Epithelial cell of proximal tubule (primary cell): ENCODE data around the gene PIGS. TPM values are rescaled to one million over a fixed set of nuclear protein-coding genes. Genes with fewer than 3 reads are reported as not detected.

Experiments used
- DNase-seq: peaks from one replicate; pipeline ENCODE4 v3.0.0-alpha.2; 2011; ENCODE audit warnings: low read depth
- H3K4me3 ChIP-seq: 2 replicates; pipeline ENCODE4 v1.5.1; 2011; ENCODE audit warnings: low read depth, mild to moderate bottlenecking, low read length
- total RNA-seq: library from RNA; depleted of rRNA; stranded (reverse); fragments of >200 nt; gene quantifications from 2 replicates; pipeline ENCODE4 v1.2.3, GENCODE V29; 2015
- TF ChIP-seq, protein P1 (sequence below): conservative IDR thresholded peaks from 2 replicates; pipeline ENCODE4 v1.5.1; 2012; ENCODE audit warnings: low read depth, mild to moderate bottlenecking, low read length

The PIGS gene
- total RNA-seq, 1 donor from 2014 or later: 55.6 TPM

DNA sequence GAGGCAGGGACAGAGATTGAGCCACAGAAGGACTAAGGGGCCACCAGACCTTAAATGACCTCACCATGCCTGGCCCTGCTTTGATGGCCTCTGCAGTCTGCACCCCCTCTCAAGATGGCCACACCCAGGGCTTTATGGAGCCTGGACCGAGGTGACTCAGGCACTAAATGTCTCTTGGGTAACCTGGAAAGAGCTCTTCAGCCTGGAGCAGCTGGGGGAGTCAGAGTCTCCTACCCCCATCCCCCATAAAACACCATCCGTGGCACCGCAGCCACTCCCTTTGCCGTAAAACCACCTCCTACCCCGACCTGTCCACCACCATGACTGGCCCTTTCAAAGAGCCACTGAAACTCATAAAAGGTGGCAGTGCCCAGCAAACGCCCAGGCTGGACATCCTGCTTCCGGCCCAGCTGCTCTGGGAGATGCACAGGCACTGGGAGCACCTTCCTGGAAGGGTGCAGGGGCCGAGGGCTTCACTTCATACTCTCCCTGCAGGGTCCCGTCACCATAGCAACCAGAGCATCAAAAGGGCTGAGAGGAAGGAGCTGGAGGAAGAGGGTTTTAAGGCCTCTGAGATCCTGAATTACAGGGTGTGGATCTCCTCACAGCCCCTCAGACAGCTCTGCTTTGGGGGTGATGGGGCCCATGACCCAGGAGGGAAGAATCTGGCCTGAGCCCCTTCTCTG, 42.9 kb downstream of the PIGS start:
- TF ChIP-seq, protein P1, sequence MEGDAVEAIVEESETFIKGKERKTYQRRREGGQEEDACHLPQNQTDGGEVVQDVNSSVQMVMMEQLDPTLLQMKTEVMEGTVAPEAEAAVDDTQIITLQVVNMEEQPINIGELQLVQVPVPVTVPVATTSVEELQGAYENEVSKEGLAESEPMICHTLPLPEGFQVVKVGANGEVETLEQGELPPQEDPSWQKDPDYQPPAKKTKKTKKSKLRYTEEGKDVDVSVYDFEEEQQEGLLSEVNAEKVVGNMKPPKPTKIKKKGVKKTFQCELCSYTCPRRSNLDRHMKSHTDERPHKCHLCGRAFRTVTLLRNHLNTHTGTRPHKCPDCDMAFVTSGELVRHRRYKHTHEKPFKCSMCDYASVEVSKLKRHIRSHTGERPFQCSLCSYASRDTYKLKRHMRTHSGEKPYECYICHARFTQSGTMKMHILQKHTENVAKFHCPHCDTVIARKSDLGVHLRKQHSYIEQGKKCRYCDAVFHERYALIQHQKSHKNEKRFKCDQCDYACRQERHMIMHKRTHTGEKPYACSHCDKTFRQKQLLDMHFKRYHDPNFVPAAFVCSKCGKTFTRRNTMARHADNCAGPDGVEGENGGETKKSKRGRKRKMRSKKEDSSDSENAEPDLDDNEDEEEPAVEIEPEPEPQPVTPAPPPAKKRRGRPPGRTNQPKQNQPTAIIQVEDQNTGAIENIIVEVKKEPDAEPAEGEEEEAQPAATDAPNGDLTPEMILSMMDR: no peak
- H3K4me3 ChIP-seq: no peak overlapping the region
- DNase-seq: no peak

GRCh38 chr17:28527859-28528258, 43.5 kb downstream of the PIGS start:
- H3K4me3 ChIP-seq: no peak overlapping the region
- no peak for DNase-seq
- TF ChIP-seq, protein P1: no peak

DNA sequence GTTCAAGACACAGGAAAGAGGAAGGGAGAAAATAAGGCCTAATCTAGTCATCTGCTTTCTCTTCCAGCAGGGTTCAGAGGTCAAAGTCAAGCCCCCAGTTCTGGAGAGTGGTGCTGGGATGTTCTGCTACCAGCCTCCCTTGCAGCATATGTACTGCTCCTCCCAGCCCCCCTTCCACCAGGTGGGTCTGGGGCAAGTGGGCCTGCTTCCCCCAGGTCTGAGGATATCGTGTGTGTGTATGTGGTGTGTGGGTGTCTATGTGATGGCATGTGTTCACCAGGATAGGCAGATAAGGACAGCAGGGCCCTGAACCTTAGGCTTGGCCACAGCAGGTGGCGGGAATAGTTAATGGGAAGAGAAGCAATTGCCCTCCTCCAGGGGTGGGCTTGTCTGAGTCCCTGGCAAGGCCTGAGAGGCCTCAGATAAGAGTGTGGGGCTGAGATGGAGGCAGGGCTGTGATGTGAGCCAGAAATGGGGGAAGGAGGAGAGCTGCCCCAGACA, 44.1 kb downstream of the PIGS start:
- no peak overlapping the region for H3K4me3 ChIP-seq
- TF ChIP-seq, protein P1: no peak
- no peak for DNase-seq

- H3K4me3 ChIP-seq: no peak overlapping the region
- no peak for DNase-seq
- TF ChIP-seq, protein P1: no peak
Observed at GRCh38 chr17:28526381-28526780, 44.9 kb downstream of the PIGS start.

DNA sequence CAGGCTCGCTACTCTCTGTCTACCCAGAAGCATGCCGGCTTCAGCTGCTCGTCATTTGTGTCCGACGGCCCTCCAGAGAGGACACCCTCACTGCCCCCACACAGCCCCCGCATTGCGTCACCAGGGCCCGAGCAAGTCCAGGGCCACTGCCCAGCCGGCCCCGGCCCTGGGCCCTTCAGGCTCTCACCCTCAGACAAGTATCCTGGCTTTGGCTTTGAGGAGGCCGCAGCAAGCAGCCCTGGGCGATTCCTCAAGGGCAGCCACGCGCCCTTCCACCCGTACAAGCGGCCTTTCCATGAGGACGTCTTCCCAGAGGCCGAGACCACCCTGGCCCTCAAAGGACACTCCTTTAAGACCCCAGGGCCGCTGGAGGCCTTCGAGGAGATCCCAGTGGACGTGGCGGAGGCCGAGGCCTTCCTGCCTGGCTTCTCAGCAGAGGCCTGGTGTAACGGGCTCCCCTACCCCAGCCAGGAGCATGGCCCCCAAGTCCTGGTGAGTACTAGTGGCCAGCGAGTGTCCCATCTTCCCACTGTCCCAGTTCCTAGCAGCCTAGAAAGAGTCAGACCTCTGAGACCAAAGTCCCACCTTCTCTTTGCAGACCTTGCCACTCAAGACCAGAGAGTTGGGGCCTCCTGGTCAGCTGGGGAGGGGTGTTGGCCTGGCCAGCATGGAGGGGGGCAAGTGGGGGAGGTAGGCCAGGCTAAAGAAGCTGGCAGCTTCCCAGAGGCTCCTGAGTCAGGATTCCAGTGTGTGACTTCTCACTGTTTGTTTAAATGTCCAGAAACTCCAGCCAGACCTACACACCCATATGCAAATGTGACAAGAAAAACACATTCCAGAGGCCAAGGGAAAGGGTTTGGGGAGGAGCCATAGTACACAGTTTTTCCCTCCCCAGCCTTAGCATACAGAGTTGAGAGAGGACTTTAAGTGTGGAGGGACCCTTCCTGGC, 46.6 kb downstream of the PIGS start:
- DNase-seq: no peak
- no peak overlapping the region for H3K4me3 ChIP-seq
- TF ChIP-seq, protein P1: no peak

DNA sequence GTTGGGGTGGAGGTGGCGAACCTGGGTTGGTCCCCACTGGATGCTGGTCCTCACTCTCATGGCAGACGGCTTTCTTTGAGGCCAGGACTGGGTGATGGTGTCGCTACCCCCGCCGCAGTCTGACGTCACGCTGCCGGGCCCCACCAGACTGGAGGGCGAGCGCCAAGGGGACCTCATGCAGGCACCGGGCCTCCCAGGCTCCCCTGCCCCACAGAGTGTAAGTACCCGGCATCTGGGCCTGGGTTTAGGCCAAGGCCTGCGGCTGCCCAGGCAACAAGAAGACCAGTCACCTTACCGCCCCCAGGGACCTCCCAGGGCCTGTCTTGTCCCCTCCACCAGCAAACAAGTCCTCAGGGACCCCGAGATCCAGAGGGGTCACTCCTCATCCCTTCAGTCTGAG, 47.4 kb downstream of the PIGS start:
- no peak overlapping the region for H3K4me3 ChIP-seq
- DNase-seq: no peak
- TF ChIP-seq, protein P1: no peak
